ENCODE measurements around the gene ELF5.

GRCh38 chr11:34476849-34477248 lies 36.7 kb downstream of the ELF5 start:
- TF ChIP-seq CTCF (IDR thresholded peaks at IDR 0.05) (no peak), POLR2AphosphoS5 (IDR thresholded peaks at IDR 0.05) (no peak), EP300 (IDR thresholded peaks at IDR 0.05) (no peak)
